SK-N-SH treated with all-trans-retinoic acid at 6 μM for 48 hours (cell line): ENCODE results near the gene TIMMDC1.

ENCODE experiments used
- ATAC-seq: fragments of 200-7000 bp; cut with Tn5 transposase; 3 replicates; pipeline ENCODE4 v1.9.1; 2020; ENCODE audit warnings: mild to moderate bottlenecking, moderate library complexity
- ARNTL ChIP-seq: fragments of 450-650 bp; formaldehyde crosslinking; IDR thresholded peaks from 2 replicates; pipeline ENCODE4 v1.5.0; 2020; ENCODE audit warnings: low read depth, mild to moderate bottlenecking, moderate library complexity, borderline replicate concordance
- CSDC2 ChIP-seq: fragments of 250-450 bp; sonication (Bioruptor Pico); IDR thresholded peaks from 2 replicates; pipeline ENCODE4 v1.5.0; 2020; ENCODE audit warnings: mild to moderate bottlenecking, moderate library complexity
- ESRRG ChIP-seq: fragments of 250-450 bp; sonication (Bioruptor Pico); IDR thresholded peaks from 2 replicates; pipeline ENCODE4 v1.6.1; 2021; ENCODE audit warnings: mild to moderate bottlenecking
- ISL1 ChIP-seq: fragments of 250-450 bp; sonication (Bioruptor Pico); IDR thresholded peaks from 2 replicates; pipeline ENCODE4 v2.1.2; 2022; ENCODE audit warnings: mild to moderate bottlenecking, moderate library complexity
- OSR1 ChIP-seq: fragments of 250-450 bp; sonication (Bioruptor Pico); IDR thresholded peaks from 2 replicates; pipeline ENCODE4 v1.8.0; 2022; ENCODE audit warnings: moderate library complexity, mild to moderate bottlenecking, inconsistent platforms
- PPARA ChIP-seq: fragments of 250-450 bp; sonication (Bioruptor Pico); IDR thresholded peaks from 2 replicates; pipeline ENCODE4 v1.5.0; 2020; ENCODE audit warnings: mild to moderate bottlenecking, borderline replicate concordance
- RARB ChIP-seq: fragments of 250-450 bp; sonication (Bioruptor Pico); IDR thresholded peaks from 2 replicates; pipeline ENCODE4 v1.8.0; 2021; ENCODE audit warnings: mild to moderate bottlenecking, moderate library complexity
- SNAI2 ChIP-seq: fragments of 250-450 bp; sonication (Bioruptor Pico); IDR thresholded peaks from 2 replicates; pipeline ENCODE4 v1.5.0; 2020; ENCODE audit warnings: mild to moderate bottlenecking, moderate library complexity
- TCF4 ChIP-seq: fragments of 250-450 bp; sonication (Bioruptor Pico); IDR thresholded peaks from 2 replicates; pipeline ENCODE4 v1.8.0; 2021; ENCODE audit warnings: mild to moderate bottlenecking, moderate library complexity, borderline replicate concordance
- TOX ChIP-seq: fragments of 250-450 bp; sonication (Bioruptor Pico); IDR thresholded peaks from 2 replicates; pipeline ENCODE4 v1.8.0; 2021; ENCODE audit warnings: mild to moderate bottlenecking, moderate library complexity, borderline replicate concordance
- ZC3H10 ChIP-seq: fragments of 250-450 bp; sonication (Bioruptor Pico); IDR thresholded peaks from 2 replicates; pipeline ENCODE4 v1.5.1; 2021; ENCODE audit warnings: mild to moderate bottlenecking, moderate library complexity
- ZFP3 ChIP-seq: fragments of 250-450 bp; sonication (Bioruptor Pico); IDR thresholded peaks from 2 replicates; pipeline ENCODE4 v1.5.0; 2020; ENCODE audit warnings: mild to moderate bottlenecking, moderate library complexity
- ZFP30 ChIP-seq: fragments of 450-650 bp; formaldehyde crosslinking; IDR thresholded peaks from 2 replicates; pipeline ENCODE4 v1.5.0; 2022; ENCODE audit warnings: mild to moderate bottlenecking, moderate library complexity
- ZNF565 ChIP-seq: fragments of 450-650 bp; formaldehyde crosslinking; conservative IDR thresholded peaks from 2 replicates; pipeline ENCODE4 v1.5.0; 2020; ENCODE audit warnings: low read depth, mild to moderate bottlenecking, moderate library complexity
- ZNF70 ChIP-seq: fragments of 450-650 bp; formaldehyde crosslinking; IDR thresholded peaks from 2 replicates; pipeline ENCODE4 v1.5.0; 2020; ENCODE audit warnings: mild to moderate bottlenecking, moderate library complexity
- TF ChIP-seq, protein P1 (sequence below): fragments of 250-450 bp; sonication (Bioruptor Pico); IDR thresholded peaks from 2 replicates; pipeline ENCODE4 v1.5.0; 2020; ENCODE audit warnings: mild to moderate bottlenecking, moderate library complexity
- TF ChIP-seq, protein P2 (sequence below): fragments of 250-450 bp; sonication (Bioruptor Pico); IDR thresholded peaks from 2 replicates; pipeline ENCODE4 v1.8.0; 2020; ENCODE audit warnings: mild to moderate bottlenecking, moderate library complexity, borderline replicate concordance
- TF ChIP-seq, protein P3 (sequence below): fragments of 250-450 bp; sonication (Bioruptor Pico); IDR thresholded peaks from 2 replicates; pipeline ENCODE4 v1.5.1; 2020; ENCODE audit warnings: low read depth, mild to moderate bottlenecking, moderate library complexity
- TF ChIP-seq, protein P4 (sequence below): fragments of 250-450 bp; sonication (Bioruptor Pico); IDR thresholded peaks from 2 replicates; pipeline ENCODE4 v1.5.1; 2021; ENCODE audit warnings: mild to moderate bottlenecking, moderate library complexity

TIMMDC1 gene

DNA sequence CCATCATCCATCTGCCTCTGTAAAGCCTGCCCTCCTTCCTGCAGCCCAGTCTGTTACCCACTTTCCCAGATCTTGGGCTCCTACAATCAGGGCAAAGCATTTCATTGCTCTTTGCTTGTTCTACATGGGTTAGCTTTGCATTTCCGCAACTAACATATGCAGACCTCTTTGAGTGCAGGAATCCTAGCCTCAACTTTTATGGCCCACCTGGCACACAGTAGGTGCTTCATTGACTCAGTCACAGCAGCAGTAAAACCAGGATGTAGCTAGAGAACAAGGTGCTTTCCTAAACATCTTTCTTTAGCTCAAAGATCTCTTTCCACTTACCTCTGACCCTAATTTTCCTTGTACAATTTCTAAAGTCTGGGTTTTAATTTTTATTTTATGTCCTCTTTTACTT is 57.6 kb downstream of the TIMMDC1 start (continued):
- TF ChIP-seq, protein P1, sequence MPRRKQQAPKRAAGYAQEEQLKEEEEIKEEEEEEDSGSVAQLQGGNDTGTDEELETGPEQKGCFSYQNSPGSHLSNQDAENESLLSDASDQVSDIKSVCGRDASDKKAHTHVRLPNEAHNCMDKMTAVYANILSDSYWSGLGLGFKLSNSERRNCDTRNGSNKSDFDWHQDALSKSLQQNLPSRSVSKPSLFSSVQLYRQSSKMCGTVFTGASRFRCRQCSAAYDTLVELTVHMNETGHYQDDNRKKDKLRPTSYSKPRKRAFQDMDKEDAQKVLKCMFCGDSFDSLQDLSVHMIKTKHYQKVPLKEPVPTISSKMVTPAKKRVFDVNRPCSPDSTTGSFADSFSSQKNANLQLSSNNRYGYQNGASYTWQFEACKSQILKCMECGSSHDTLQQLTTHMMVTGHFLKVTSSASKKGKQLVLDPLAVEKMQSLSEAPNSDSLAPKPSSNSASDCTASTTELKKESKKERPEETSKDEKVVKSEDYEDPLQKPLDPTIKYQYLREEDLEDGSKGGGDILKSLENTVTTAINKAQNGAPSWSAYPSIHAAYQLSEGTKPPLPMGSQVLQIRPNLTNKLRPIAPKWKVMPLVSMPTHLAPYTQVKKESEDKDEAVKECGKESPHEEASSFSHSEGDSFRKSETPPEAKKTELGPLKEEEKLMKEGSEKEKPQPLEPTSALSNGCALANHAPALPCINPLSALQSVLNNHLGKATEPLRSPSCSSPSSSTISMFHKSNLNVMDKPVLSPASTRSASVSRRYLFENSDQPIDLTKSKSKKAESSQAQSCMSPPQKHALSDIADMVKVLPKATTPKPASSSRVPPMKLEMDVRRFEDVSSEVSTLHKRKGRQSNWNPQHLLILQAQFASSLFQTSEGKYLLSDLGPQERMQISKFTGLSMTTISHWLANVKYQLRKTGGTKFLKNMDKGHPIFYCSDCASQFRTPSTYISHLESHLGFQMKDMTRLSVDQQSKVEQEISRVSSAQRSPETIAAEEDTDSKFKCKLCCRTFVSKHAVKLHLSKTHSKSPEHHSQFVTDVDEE (CRISPR knock-in tag), result no peak
- no peak for TF ChIP-seq PPARA (CRISPR knock-in tag)
- TF ChIP-seq, all 23 proteins: peak for 0

DNA sequence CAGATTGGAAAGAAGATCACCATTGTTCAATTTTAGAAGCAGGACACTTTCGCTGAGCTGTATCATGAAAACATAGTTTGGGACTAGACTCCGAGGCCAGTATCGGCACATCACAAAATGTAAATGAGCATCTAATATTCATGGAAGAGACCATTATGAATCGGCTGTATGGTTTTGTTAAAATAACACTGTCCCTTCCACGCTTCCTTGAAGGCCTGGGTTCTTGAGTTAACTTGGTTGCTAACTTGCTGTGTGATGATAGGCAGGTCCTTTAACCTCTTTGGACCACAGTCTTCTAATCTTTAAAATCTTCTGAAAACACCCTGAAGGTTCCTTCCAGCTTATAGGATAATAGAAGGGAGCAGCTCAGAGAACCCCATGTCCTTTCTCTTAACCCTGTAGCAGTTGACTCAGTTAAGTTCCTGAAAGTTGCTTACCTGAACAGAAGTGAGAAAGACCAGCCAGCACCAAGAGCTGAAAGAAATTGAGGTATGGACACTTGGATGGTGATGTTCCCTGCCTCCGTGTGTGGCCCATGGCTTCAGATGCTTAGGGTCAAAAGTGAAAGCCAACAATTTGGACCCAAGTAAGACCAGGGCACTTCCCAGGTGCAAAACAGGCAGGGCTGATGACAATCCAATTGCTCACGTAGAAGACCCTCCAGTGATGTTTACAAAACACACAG is 59.0 kb downstream of the TIMMDC1 start:
- ATAC-seq, result no peak

DNA sequence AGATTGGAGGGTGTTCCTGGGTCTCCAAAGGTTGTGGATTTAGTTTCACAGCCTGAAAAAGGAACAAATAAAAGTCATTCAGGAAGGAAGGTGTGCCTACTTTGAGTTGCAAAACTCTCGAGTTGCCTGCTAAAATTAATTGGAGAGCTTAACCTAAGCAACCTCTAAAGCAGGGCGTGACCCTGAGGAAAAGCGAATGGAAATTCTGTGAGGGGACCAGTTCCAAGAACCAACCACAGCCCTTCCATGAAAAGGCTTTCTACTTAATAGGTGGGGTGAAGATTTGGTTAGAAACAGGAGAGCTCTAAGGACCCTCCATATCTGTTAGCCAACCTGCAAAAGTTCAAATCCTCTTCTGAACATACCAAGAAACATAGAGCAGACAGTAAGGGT is 59.5 kb downstream of the TIMMDC1 start:
- ATAC-seq, result no peak
- TF ChIP-seq ZFP30, result no peak
- no peak for TF ChIP-seq SNAI2 (CRISPR knock-in tag)
- TF ChIP-seq TOX, result no peak
- TF ChIP-seq, protein P2, sequence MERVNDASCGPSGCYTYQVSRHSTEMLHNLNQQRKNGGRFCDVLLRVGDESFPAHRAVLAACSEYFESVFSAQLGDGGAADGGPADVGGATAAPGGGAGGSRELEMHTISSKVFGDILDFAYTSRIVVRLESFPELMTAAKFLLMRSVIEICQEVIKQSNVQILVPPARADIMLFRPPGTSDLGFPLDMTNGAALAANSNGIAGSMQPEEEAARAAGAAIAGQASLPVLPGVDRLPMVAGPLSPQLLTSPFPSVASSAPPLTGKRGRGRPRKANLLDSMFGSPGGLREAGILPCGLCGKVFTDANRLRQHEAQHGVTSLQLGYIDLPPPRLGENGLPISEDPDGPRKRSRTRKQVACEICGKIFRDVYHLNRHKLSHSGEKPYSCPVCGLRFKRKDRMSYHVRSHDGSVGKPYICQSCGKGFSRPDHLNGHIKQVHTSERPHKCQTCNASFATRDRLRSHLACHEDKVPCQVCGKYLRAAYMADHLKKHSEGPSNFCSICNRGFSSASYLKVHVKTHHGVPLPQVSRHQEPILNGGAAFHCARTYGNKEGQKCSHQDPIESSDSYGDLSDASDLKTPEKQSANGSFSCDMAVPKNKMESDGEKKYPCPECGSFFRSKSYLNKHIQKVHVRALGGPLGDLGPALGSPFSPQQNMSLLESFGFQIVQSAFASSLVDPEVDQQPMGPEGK (CRISPR knock-in tag), result no peak
- TF ChIP-seq TCF4 (CRISPR knock-in tag), result no peak
- no peak for TF ChIP-seq RARB (CRISPR knock-in tag)
- no peak for TF ChIP-seq ZNF565 (CRISPR knock-in tag)
- TF ChIP-seq, protein P1 (CRISPR knock-in tag), result no peak
- TF ChIP-seq ZC3H10 (CRISPR knock-in tag), result no peak
- TF ChIP-seq CSDC2, result no peak
- TF ChIP-seq, protein P3, sequence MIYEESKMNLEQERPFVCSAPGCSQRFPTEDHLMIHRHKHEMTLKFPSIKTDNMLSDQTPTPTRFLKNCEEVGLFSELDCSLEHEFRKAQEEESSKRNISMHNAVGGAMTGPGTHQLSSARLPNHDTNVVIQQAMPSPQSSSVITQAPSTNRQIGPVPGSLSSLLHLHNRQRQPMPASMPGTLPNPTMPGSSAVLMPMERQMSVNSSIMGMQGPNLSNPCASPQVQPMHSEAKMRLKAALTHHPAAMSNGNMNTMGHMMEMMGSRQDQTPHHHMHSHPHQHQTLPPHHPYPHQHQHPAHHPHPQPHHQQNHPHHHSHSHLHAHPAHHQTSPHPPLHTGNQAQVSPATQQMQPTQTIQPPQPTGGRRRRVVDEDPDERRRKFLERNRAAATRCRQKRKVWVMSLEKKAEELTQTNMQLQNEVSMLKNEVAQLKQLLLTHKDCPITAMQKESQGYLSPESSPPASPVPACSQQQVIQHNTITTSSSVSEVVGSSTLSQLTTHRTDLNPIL, result no peak
- no peak for TF ChIP-seq ZNF70

More for the DNA sequence above, 59.0 kb downstream of the TIMMDC1 start:
- TF ChIP-seq ZFP3 (CRISPR knock-in tag) (no peak), SNAI2 (CRISPR knock-in tag) (no peak), RARB (CRISPR knock-in tag) (no peak), ZC3H10 (CRISPR knock-in tag) (no peak), PPARA (CRISPR knock-in tag) (no peak), CSDC2 (no peak), TOX (no peak), ARNTL (CRISPR knock-in tag) (no peak), OSR1 (CRISPR knock-in tag) (no peak), ISL1 (CRISPR knock-in tag) (no peak), ZFP30 (no peak), ESRRG (CRISPR knock-in tag) (no peak), TCF4 (CRISPR knock-in tag) (no peak)
- TF ChIP-seq, protein P4, sequence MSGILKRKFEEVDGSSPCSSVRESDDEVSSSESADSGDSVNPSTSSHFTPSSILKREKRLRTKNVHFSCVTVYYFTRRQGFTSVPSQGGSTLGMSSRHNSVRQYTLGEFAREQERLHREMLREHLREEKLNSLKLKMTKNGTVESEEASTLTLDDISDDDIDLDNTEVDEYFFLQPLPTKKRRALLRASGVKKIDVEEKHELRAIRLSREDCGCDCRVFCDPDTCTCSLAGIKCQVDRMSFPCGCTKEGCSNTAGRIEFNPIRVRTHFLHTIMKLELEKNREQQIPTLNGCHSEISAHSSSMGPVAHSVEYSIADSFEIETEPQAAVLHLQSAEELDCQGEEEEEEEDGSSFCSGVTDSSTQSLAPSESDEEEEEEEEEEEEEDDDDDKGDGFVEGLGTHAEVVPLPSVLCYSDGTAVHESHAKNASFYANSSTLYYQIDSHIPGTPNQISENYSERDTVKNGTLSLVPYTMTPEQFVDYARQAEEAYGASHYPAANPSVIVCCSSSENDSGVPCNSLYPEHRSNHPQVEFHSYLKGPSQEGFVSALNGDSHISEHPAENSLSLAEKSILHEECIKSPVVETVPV (CRISPR knock-in tag), result no peak
- TF ChIP-seq, protein P1 (CRISPR knock-in tag), result no peak
- TF ChIP-seq, protein P3, result no peak
